HTERT RPE-1 (cell line): ENCODE results near the gene CFAP141.
"Not testable (repeated sequence)": the region's sequence is repeated elsewhere in the genome, so short reads cannot be mapped to it uniquely, and the experiment has no call there.

Experiments used
- in situ Hi-C: fragments of 300-500 bp; cut with MboI; formaldehyde crosslinking; loops from 4 replicates; pipeline ENCODE4 v1.14.3; 2020; ENCODE audit warnings: low sequenced_read_pairs

Gene CFAP141

GRCh38 chr1:154208677-154209388 is 2.7 kb upstream of the CFAP141 start:
- in situ Hi-C loops, result no loop called here

GRCh38 chr1:154207262-154207661 is 1.1 kb upstream of the CFAP141 start:
- in situ Hi-C loops, result no loop called here

GRCh38 chr1:154205778-154206177 is 355 bp downstream of the CFAP141 start:
- in situ Hi-C loops, result not testable (repeated sequence)

GRCh38 chr1:154199563-154199879 is 6.6 kb downstream of the CFAP141 start:
- in situ Hi-C loops, result no loop called here

GRCh38 chr1:154198756-154199562 is 7.2 kb downstream of the CFAP141 start:
- in situ Hi-C loops, result no loop called here

- in situ Hi-C loops, result no loop called here
These were observed 12.3 kb downstream of the CFAP141 start for GRCh38 chr1:154193821-154194220.

- in situ Hi-C loops, result no loop called here
These were observed 13.7 kb downstream of the CFAP141 start for GRCh38 chr1:154192476-154192875.

GRCh38 chr1:154191990-154192461 is 14.1 kb downstream of the CFAP141 start, which contains the start of gene TPM3:
Gene TPM3 (minus strand): TSS chr1:154192100. CDS start chr1:154192018, 82 bp downstream.
- in situ Hi-C loops, result no loop called here

- in situ Hi-C loops, result no loop called here
These were observed 15.6 kb downstream of the CFAP141 start for GRCh38 chr1:154190550-154190949.

GRCh38 chr1:154186852-154187501 is 19.2 kb downstream of the CFAP141 start:
- in situ Hi-C loops, result no loop called here

- in situ Hi-C loops, result no loop called here
These were observed 20.0 kb downstream of the CFAP141 start for GRCh38 chr1:154186177-154186576.

- in situ Hi-C loops, result no loop called here
These were observed 22.9 kb downstream of the CFAP141 start for GRCh38 chr1:154183046-154183915.

GRCh38 chr1:154182344-154183045 is 23.6 kb downstream of the CFAP141 start:
- in situ Hi-C loops, result no loop called here

- in situ Hi-C loops, result no loop called here
These were observed 24.2 kb downstream of the CFAP141 start for GRCh38 chr1:154181944-154182343.

GRCh38 chr1:154179946-154180687 is 26.0 kb downstream of the CFAP141 start:
- in situ Hi-C loops, result no loop called here

- in situ Hi-C loops, result no loop called here
These were observed 27.0 kb downstream of the CFAP141 start for GRCh38 chr1:154178911-154179811.

GRCh38 chr1:154178013-154178412 is 28.1 kb downstream of the CFAP141 start:
- in situ Hi-C loops, result no loop called here

- in situ Hi-C loops, result no loop called here
These were observed 29.8 kb downstream of the CFAP141 start for GRCh38 chr1:154176337-154176736.
